HG03064 (cell line): ENCODE measurements around the gene UNKL.

Experiments
- ATAC-seq: cut with Tn5 transposase; IDR thresholded peaks from one replicate; pipeline ENCODE4 v1.9.1; 2021; ENCODE audit warnings: low read depth; ENCODE audit not compliant: unreplicated experiment

Gene UNKL, protein sequence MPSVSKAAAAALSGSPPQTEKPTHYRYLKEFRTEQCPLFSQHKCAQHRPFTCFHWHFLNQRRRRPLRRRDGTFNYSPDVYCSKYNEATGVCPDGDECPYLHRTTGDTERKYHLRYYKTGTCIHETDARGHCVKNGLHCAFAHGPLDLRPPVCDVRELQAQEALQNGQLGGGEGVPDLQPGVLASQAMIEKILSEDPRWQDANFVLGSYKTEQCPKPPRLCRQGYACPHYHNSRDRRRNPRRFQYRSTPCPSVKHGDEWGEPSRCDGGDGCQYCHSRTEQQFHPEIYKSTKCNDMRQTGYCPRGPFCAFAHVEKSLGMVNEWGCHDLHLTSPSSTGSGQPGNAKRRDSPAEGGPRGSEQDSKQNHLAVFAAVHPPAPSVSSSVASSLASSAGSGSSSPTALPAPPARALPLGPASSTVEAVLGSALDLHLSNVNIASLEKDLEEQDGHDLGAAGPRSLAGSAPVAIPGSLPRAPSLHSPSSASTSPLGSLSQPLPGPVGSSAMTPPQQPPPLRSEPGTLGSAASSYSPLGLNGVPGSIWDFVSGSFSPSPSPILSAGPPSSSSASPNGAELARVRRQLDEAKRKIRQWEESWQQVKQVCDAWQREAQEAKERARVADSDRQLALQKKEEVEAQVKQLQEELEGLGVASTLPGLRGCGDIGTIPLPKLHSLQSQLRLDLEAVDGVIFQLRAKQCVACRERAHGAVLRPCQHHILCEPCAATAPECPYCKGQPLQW

DNA sequence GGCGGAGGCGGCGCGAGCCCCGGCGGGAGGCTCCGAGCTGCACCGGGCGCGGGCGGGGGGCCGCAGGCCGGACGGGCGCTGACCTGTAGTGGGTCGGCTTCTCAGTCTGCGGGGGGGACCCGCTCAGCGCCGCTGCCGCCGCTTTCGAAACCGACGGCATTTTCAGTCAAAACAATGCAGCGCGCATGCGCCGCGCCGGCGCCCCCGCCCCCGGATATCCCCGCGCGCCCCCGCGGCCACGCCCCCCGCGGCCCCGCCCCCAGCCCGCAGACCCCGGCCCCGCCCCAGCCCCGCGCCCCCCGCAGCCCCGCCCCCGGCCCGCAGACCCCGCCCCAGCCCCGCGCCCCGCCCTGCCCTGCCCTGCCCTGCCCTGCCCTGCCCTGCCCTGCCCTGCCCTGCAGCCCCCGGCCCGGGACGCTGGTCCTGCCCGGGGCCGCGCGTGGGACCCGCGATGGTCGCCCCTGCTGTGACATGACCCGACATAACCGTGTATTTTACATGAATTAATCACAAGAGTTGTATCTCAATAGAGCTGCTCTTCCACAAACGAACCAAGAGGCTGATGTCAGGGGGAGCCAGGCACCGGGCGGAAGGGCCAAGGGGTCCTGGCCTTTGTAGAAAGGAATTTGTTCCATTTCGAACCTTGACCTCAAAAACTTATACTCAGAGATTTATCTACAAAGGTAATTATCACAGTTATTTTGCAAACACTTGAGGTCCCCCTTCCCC lies at the start of gene UNKL:
Gene UNKL, minus strand, starts transcription at position 173 of the 729 bp plus-strand sequence. Its CDS starts 13 bp downstream, at position 160.
- ATAC-seq: no peak

DNA sequence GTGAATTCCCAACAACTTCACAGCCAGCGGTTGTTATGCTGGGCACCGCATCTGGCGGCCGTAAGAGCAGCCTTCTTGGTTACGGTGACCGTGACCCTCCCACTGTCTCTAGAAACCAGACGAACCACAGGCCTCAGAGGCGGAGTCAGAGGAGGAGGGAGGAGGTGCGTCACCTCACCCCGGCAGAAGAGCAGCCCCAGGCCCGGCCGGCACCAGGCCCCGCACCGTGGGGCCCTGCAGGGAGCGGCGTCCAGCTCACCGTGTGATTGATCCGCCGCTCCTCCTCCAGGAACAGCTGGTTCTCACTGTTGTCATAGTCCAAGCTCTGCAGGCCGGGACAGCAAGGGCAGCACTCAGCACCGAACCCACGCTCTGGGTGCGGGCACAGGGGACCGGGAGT lies 46.6 kb upstream of the UNKL start:
- no peak for ATAC-seq

DNA sequence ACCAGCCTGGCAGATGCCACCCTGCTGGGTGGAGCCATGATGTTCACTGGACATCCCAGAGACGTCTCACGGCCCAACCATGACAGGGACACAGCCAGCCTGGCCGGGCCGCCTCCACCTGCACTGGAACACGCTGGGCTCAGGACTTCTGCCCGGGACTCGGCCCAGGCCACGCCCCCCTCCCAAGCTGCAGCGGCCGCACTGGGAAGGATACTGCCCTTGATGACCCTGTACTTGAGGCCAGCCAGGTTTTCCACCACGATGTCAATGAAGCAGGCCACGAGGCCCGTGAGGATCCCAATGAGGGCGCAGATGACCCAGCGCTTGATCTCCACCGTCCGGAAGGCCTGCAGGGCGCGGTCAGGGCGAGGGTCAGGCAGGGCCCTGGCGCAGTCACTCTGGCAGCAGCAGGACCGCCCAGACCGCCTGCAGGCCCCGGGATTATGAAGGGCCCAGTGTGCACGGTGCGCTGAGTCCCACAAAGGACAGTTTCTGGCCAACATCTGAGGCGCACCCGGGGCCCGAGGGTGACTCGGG lies 46.2 kb upstream of the UNKL start:
- ATAC-seq: no peak

DNA sequence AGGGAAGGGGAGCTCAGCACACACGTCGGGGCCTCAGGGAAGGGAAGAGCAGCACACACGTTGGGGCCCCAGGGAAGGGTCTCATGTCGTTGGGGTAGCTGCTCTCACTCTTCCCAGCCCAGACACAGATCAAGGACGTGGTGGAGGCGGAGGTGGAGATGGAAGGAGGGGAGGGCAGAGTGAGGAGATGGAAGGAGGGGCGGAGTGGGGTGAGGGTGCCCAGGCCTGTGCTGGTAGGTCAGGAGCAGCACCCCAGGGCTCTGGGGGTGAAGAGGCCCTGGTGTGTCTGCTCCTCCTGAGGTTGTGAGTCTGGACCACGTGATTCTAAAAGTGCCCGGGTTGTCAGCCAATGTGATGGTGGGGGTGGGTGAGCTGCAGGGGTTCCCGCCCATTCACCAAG lies 45.5 kb upstream of the UNKL start:
- ATAC-seq: no peak

DNA sequence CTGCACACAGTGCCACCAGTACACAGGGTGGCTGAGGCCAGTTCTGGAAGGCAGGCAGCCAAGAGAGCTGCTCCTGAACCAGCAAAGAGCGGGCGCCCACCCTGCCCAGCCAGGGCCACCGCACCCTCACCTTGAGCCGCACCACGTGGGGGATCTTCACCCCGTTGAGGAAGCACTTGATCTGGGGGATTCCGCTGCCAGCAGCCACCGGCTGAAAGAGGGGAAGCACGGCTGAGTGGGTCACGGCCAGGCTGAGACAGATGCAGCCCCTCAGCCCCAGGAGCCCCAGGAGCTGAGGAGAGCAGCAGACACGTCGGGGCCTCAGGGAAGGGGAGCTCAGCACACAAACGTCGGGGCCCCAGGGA lies 44.5 kb upstream of the UNKL start:
- no peak for ATAC-seq

DNA sequence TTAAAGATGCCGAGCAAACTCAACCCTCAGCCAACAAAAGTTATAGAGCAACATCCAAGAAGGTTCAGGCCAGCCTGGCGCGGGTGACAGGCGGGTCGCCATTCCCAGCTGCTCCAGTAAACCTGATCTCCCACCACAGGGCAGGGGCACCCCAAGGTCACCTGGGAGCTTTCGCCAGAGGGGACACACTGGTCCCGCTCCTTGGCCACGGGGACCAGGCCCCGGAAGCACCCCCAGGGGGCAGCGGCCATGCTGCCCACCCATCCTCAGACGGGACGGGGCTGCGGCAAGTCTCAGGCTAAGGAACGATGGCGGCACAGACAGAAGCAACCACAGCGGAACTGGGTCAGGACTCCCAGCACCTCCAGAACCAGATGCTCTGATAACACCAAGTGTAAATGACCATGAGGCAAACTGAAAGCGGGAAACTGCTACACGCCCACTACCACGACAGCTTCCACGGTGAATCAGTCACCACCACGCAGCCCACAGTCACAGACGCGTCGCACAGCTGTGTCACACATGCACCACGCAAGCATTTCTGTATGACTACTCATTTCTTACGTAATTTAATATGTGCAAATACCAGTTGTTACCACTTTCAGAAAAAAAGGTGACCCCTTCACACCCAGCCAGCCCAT lies 44.0 kb upstream of the UNKL start:
- ATAC-seq: no peak

DNA sequence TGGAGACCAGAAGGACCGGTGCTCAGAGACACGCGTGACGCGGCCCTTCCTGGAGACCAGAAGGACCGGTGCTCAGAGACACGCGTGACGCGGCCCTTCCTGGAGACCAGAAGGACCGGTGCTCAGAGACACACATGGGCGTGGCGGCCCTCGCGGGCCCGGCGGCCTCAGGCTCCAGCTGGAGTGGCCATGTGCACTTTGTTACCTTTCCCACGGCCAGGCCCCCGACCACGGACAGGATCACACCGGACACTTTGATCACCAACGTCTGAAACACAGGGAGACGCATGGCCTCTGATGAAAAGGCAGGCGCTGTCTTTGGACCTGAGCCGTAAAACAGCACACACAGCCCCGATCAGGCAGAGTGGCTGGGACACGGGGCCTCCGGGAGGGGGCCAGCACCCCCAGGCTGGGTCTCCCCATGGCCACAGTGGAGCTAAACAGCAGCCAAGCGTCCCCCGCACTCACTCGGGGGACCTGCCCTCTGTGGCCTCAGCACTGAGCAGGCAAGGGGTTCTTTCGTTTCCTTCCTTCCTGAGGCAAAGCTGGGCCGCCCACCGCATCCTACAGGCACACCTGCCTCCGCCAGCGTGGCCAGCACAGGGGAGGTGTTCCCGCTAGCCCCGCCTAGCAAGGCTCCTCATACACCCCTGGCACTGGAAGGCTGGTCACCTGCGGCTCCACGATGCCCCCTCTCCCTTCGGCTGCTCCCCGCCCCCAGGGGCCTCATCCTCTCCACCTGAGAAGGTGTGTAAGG lies 43.2 kb upstream of the UNKL start:
- no peak for ATAC-seq

DNA sequence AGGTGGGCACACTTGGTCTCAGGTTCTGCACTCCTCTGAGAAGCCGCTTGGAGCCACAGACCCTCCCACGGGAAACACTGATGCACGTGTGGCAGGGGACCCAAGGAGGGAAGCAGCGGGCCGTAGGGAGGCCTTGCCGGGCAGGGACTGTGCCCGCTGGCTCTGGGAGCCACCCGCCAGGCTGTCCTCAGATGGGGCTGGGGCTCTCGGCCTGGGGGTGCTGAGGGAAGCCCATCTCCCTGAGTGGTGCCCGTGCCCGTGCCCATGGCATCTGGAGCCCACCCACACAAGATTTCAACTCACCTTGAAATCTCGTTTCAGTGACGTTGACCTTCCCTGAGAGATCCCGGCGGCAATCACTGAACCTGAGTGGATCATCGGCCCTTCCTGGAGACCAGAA lies 42.4 kb upstream of the UNKL start:
- ATAC-seq: no peak

DNA sequence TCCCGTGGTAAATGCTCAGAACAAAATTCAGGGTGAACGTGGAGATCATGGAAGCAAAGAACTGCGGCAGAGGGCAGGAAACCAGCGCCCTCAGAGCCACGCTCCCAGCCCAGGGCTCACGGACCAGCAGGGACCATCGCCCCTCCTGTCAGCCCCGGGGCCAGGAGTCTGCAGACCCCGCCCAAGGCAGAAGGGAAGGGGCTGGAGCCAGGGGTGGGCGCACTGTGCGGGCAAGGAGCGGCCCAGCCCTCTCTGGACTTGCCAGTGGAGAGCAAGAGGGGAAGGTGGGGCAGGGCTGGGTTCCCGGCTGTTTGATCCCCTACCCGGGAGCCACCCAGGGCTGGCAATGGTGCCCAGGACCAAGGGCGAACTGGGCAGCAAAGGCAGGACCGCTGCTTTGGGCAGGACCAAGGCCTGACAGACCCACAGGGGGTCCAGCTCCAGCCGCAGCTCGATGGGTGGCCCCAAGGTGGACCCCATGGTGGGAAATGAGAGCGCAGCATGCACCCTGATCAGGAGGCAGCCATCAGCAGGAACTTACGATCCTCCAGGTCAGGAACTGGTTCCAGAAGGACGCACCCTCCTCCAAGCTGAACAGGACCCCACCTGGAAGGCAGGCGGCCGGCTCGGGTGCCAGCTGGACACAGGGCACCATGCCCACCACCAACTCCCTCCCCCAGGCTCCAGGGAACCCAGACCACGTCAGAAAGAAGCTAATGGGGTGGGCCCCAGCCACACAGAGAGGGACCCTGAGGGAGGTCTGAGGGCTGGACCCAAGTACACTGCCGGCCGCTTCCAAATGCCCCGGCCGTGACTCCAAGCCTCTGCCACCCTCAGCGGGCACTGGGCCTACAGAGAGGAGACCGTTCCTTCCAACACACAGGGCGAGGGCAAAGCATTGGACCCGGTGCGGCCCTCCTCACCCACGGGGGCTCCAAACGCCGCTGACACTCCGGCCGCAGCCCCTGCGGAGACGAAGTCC lies 41.0 kb upstream of the UNKL start:
- ATAC-seq: no peak

DNA sequence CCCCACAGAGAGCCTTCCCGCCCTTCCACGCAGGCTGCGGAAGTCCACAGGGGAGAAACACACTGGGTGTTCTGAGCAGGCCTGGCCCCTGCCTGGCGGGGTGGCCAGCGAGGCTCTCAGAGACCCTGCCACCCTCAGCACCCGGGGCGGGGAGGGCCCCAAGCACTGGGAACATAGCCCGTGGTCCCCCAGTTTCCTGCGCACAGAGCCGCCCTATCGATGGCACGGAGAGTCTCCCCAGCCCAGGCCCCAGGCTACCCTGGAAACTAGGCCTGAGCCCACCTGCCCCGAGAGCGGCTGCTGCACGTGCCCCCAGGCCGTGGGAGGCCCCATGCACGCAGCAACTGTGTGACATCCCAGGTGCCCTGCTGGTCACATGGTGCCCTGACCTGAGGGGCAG lies 40.1 kb upstream of the UNKL start:
- ATAC-seq: no peak

DNA sequence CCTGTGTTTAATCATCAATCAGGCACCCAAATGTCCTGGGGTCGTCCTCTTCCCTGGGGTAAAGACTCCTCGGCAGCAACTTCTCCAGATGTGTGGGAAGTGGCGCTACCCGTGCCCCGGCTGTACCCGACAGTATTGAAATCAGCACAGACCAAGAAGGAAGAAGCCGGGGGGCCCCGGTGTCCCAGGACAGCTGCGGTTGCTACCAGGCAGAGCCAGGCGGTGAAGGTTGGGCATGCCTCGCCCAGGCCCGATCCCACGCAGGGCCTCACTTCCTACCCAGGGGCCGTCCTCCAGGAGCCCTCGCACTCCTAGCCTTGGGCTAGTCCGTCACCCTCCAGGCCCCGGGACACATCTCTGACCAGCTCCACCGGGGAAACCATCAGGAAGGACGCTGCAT lies 38.8 kb upstream of the UNKL start:
- no peak for ATAC-seq

DNA sequence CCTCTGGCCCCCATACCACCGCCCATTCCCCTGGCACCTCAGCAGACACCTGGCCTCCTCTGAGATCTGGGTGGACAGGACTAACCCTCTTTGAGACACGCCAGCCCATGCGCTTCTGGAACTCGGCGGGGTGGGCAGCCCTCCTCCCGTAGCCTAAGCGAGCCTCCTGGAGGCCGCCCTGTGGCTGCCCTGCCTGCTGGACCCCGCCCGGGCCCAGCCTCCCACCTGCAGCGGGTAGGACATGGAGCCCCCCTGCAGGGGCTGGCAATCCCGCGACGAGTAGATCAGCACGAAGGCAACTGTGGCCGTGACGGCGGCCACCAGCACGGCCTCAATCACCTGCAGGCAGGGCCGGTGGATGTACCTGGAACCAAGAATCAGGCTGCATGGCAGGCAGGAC lies 38.0 kb upstream of the UNKL start:
- ATAC-seq: no peak

DNA sequence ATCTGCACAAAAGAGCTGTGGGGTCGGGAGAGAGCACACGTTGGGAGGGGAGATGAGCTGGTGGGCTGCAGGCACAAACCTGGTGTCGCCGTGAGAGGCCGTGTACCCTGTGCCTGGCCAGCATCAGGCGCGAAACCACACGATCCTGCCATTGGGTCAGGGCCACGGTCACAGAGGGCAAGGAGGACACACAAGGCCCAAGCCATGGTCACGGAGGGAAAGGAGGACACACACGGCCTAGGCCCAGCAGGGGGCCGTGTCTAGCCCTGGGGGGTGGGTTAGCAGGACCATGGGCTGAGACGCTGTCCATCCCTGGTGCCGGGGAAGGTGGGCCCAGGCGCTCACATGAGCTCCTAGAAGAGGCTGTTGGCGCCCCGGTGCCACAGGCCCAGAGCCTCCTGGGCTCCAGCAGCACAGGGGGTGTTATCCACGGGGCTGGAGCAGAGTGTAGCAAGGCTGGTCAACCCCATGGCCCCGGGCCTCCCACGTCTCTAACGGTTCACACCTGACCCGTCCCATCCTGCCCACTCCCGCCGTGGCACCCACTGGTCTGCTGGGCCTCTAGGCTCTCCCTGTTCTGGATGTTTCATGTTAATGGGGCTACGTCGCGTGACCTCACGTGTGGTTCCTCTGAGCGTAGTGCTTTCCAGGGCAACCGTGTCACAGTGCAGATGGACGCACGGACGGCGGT lies 37.3 kb upstream of the UNKL start:
- ATAC-seq: no peak

DNA sequence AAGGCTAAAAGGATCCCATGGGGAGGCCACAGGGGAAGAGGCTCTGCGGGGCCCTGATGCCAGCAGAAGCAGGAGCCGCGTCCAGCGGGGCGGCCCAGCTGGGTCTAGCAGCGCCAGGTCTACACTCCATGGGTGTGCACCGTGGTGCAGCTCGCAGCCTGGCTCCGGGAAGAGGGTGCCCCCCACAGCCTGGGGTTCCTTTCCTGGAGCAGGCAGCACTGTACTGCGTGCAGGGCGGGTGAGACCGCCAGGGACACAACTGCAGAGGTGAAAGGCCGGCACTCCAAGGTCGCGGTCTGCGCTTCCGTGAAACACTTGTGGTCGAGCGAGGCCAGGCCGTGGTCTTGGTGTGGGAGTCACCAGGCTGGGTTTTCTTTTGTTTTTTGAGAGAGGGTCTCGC lies 36.3 kb upstream of the UNKL start:
- ATAC-seq: no peak

DNA sequence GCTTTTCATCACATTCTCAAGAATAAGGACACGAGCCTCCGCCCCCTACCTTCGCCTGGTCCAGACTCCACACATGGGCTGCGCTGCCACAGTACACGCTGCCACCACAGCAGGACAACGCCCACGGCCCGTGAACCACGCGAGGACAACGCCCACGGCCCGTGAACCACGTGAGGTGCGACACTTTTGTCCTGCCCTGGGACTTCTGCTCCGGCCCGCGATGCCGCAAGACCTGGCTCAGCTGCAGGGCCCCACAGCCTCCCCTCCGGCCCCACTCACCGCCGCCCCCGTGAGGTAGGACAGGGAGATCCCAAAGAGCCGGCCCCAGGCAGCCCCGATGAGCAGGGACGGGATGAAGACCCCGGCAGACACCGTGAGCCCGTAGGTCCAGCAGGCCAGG lies 35.7 kb upstream of the UNKL start:
- ATAC-seq: no peak

DNA sequence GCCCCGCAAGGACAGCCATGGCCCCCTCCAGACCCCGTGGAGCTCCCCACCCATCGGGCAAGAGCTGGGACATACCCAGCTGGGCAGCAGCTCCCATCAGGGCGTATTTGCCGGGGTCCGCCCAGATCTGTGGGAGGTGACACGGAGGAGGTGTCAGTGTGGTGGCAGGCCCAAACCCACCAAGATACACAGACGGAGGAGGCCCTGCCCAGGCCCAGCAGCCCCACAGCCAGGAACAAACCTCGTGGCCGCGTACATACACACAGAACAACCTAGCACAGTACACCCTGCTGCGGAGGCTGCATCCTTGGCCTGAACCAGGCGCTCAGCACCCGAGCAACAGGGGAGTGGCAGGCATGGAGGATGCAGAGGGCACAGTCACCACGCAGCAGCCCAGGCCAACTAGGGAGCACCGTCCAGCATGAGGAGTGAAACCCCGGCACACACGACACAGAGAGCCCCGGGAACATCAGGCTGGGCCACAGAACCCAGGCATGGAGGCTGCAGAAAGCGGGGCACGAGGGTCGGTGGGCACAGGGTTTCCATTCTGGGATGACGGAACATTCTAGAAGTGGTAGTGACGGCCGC lies 34.8 kb upstream of the UNKL start:
- no peak for ATAC-seq

DNA sequence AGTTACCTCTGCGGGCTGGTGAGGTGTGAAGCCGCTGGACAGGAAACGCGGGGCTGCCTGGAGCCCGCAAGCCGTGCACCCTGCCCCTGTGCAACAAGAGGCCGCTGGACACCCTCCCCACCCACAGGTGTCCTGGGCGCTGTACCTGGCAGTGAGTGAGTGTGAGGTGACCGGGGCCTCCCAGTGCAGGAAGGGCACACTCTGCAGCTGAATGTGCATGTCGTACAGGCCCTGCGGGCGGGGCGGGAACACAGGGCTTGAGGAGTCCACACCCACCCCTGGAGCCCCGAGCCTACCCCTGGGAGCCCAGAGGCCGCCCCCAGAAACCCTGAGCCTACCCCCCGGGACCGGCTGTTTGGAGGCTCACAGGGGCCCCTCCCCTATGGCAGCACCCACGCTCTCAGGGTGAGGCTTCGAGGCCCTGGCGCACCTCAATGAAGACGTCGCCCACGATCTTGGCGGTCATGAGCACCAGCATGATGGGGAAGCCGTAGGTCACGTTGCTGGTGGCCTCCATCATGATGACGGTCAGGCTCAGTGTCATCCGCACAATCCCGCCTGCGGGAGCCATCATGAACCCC lies 34.1 kb upstream of the UNKL start:
- ATAC-seq: no peak

DNA sequence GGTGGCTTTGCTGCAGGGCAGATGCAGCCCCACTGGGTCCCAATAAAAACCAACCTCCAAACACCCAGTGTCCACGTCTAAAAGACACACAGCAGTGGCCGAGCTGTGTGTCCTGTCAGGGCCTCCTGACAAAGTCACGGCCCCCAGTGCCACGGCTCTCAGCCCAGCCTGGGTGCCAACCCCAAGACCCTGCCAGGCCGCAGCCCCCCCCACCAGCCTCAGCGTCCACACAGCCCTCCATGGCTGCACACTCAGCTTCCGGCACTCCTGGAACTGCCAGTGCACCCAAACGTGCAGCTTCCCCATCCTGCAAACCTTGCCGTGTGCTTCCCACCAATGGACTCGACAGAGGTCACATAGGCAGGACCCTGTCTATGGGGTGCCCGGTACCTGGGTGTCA lies 33.5 kb upstream of the UNKL start:
- no peak for ATAC-seq
